ENCODE data around the gene SLCO1C1.
"Not testable (repeated sequence)": the region's sequence is repeated elsewhere in the genome, so short reads cannot be mapped to it uniquely, and the experiment has no call there.

The SLCO1C1 gene, protein sequence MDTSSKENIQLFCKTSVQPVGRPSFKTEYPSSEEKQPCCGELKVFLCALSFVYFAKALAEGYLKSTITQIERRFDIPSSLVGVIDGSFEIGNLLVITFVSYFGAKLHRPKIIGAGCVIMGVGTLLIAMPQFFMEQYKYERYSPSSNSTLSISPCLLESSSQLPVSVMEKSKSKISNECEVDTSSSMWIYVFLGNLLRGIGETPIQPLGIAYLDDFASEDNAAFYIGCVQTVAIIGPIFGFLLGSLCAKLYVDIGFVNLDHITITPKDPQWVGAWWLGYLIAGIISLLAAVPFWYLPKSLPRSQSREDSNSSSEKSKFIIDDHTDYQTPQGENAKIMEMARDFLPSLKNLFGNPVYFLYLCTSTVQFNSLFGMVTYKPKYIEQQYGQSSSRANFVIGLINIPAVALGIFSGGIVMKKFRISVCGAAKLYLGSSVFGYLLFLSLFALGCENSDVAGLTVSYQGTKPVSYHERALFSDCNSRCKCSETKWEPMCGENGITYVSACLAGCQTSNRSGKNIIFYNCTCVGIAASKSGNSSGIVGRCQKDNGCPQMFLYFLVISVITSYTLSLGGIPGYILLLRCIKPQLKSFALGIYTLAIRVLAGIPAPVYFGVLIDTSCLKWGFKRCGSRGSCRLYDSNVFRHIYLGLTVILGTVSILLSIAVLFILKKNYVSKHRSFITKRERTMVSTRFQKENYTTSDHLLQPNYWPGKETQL

GRCh38 chr12:20695232-20695631 lies at the start of gene SLCO1C1:
TSS of gene SLCO1C1 (plus strand) at chr12:20695332. CDS start at chr12:20699577, 4,245 bp downstream.
- no peak for DNase-seq

GRCh38 chr12:20646239-20646827 lies 48.8 kb upstream of the SLCO1C1 start:
- DNase-seq = peak; percentile 46

- no peak for DNase-seq
Observed at GRCh38 chr12:20653871-20654270, 41.3 kb upstream of the SLCO1C1 start.

GRCh38 chr12:20656600-20656999 lies 38.5 kb upstream of the SLCO1C1 start:
- no peak for DNase-seq

DNA sequence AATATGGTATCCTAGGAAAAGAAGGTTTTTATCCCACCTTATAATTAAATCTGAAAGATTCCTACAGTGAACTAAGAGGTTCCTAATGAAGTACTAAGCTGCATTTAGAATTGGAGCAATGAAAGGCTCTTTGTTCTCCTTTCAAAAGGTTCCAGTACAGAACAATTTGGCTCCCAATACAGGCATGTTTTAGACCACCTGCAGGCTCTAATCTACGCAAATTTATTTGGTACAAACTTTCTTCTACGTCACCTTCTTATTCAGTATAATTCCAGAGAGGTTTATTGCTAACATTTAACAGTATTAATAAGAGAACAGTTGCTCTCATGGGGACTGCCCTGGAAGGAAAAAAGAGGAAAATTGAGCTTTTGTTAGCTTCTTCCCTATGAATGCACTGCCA lies 37.6 kb upstream of the SLCO1C1 start:
- no peak for DNase-seq

DNA sequence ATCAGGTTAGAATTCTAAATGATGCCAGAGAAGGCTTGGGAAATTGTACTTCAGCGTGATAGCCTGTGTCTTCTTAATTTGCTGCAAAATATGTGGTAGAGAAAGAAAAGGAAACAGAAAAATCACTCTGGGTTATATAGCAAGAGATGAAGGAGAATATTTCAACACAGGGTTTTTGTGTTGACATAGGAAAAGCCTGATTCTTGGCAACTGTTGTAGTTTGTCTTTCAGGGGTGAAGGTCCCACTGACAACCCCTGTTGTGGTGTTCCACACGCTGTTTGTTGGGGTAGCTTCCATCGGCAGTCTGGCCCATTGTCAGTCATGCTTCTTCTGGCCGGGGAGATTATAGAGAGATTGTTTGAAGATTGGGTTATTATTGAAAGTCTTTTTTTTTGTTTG lies 13.8 kb upstream of the SLCO1C1 start:
- DNase-seq = no peak

DNA sequence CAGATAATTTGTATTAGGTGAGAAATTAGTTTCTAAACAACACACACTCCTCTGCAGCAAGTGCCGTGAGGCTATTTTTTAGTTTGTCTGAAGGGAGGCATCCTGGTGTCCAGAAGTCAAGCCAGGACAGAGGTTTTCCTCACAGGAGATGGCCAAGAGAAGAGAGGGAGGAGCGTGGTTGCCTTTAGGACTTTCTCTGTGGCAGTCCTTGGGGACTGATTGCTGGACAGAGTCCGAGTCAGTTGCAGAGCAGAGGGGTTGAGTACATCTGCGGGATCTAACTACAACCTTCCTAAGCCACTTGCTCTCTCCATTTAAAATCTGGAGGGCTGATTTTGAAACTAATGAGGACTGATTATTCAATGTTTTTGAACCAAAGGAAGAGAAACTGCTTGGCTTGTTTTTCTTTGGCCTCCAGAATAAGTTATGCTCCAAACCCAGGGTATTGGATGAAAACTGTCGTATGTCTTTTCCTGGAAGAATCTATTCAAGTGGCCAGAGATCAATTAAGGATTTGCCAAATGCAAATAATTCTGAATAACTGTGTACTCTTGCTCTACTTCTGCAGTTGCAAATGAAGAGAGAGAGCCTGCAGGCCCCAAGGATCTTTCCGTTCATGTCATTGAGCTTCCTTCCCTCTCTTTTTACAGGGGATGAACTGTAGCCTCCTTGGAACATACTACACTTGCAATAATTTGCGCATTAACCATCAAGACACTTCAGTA lies 1.2 kb downstream of the SLCO1C1 start:
- DNase-seq = no peak

- no peak for DNase-seq
Observed at GRCh38 chr12:20701106-20701505, 6.0 kb downstream of the SLCO1C1 start.

GRCh38 chr12:20704860-20705259 lies 9.7 kb downstream of the SLCO1C1 start:
- DNase-seq = no peak

- no peak for DNase-seq
Observed at GRCh38 chr12:20711846-20712245, 16.7 kb downstream of the SLCO1C1 start.

GRCh38 chr12:20716037-20716436 lies 20.9 kb downstream of the SLCO1C1 start:
- DNase-seq = no peak

DNA sequence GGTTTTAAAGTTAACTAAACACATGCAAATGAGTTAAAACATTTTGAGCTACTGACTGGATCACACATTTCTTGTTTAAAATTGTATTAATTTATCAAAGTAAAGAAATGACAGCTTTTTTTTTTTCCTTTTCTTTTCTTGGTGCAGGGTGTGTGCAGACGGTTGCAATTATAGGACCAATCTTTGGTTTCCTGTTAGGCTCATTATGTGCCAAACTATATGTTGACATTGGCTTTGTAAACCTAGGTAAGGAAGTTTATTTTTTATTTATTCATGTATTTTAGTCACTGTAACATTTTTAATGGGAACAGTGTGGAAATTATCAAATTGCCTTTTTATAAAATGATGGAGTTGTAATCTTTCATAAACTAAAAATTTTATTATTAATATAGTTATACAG lies 21.9 kb downstream of the SLCO1C1 start:
- DNase-seq = no peak

GRCh38 chr12:20718294-20718693 lies 23.2 kb downstream of the SLCO1C1 start:
- no peak for DNase-seq

DNA sequence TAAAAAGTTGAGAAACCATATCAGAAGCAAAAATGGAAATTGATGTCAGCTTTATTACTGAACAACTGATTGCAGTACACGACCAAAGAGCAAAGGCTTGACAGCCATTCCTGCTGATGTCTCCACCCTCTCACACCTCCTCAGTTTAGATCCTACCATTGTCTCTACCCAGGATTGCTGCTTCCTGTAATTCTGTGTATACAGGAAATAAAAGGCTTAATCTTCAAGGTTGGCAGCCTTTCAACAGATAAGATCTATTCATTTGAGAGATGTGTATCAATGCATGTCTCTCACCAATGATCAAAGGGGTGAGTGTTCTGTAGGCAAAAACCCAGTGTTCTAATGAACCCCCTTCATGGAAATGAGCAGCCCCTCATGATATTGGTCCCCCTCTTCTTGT lies 27.0 kb downstream of the SLCO1C1 start:
- DNase-seq = no peak

DNA sequence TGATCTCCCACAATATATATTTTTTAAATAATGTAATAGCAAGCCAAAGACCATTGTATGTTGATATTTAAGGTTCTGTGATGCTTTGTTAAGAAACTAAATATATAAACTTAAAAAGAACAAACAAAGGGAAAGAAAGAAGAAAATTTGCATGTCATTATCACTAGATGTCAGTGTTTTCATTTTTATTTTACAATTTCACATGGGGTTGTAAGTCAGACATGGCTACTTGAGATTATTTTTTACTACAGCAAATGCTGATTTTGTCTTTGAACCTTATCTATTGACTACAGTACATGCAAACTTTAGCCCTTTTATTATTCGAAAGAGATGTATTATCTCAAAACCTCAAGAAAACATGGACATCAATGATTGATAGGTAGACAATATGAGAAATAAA lies 36.1 kb downstream of the SLCO1C1 start:
- DNase-seq = peak; percentile 3

DNA sequence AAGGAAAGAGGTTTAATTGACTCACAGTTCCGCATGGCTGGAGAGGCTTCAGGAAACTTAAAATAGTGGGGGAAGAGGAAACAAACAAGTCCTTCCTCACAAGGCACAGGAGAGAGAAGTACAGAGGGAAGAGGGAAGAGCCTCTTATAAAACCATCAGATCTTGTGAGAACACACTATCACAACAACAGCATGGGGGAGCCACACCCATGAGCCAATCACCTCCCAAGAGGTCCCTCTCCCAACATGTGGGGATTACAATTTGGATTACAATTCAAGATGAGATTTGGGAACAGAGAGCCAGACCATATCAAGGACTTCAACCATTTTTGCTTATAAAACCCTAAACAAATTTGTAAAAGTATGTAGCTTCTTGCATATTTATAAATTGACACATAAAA lies 45.8 kb downstream of the SLCO1C1 start:
- no peak for DNase-seq

DNA sequence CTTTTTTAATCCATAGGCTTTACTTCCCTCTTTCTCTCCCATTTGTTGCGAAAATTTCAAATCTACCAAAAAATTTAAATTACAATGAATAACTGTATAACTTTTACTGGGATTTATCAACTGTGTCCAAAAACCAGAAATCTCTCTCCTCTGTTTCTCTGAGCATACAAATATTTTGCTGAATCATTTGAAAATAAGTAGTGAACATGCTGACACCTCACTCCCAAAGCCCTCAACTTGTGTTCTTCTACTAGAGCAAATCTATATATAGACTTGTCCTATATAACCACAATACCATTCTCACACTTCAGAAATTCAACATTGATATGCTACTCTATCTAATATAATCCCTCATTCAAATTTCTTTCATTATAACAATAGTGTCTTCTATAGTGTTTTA lies 53.1 kb downstream of the SLCO1C1 start:
- no peak for DNase-seq

- no peak for DNase-seq
Observed at GRCh38 chr12:20751046-20751445, 55.9 kb downstream of the SLCO1C1 start.

- DNase-seq = no peak
Observed at GRCh38 chr12:20777420-20777819, 82.3 kb downstream of the SLCO1C1 start.

DNA sequence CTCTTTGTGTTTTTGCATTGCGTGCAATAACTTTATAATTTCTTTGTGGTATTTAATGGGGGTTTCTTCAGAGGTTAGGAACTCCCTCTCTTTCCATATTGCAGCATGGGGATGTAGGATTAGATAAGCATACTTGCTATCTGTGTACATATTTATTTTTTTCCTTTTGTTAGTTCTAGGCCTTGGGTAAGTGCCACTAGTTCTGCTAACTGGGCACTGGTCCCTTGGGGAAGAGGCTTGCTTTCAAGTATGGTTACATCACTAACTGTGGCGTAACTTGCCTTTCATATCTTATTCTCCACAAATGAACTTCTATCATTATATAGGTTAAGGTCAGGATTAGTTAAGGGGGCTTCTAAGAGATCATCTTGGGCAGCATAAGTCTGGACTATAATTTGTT lies 83.8 kb downstream of the SLCO1C1 start:
- no peak for DNase-seq

DNA sequence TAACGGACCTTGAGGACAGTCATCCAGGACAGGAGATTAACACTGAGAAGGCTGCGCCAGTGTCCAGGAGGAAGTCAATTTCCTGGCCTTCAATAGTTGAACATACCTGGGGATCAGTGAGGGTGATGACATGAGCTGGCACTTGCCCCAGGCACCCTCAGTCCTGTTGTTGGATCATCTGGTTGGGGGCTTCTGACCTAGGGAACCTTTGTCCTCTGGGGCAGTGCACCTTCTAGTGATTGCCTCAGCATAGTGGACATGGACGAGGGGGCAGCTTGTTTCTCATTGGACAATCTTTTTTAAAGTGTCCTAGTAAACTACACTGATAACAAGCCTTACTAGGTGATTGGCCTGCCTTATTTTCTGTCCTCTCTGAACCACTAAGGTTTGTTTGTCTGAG lies 84.8 kb downstream of the SLCO1C1 start:
- not testable (repeated sequence) for DNase-seq

GRCh38 chr12:20783796-20784357 lies 88.7 kb downstream of the SLCO1C1 start:
- not testable (repeated sequence) for DNase-seq

DNA sequence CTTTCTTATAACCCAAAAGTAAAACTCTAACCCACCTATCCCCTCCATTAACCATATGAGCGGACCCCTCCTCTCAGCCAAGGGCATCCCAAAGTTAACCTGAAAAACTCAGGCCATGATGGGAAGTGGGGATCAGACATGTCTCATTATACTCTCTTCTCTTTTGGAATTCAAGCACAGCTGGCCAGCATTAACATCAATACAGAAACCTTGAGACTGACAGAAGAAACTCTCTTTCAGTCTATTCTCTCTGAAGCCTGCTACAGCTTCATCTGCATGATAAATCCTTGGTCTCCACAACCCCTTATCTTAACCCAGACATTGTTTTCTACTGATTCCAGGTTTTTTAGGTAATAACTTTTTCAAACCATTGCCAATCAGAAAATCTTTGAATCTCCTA lies 97.8 kb downstream of the SLCO1C1 start:
- no peak for DNase-seq
